IPS DF 6.9 (cell line): Measurements from ENCODE around the gene CD80.
"Not testable (repeated sequence)": the region's sequence is repeated elsewhere in the genome, so short reads cannot be mapped to it uniquely, and the experiment has no call there.

ENCODE experiments used
- DNase-seq: peaks from one replicate; pipeline ENCODE4 v3.0.0-alpha.2; 2013; ENCODE audit warnings: low read depth, low spot score
- H3K27ac ChIP-seq: one replicate; pipeline ENCODE4 v1.5.1; 2013; ENCODE audit warnings: low read length, control low read depth
- H3K27me3 ChIP-seq: 2 replicates; pipeline ENCODE4 v1.6.1; 2013; ENCODE audit warnings: mild to moderate bottlenecking, low read length; ENCODE audit not compliant: control insufficient read depth, insufficient read depth
- H3K36me3 ChIP-seq: 2 replicates; pipeline ENCODE4 v1.6.1; 2013; ENCODE audit warnings: low read length; ENCODE audit not compliant: control insufficient read depth, insufficient read depth
- H3K4me1 ChIP-seq: 2 replicates; pipeline ENCODE4 v1.6.1; 2013; ENCODE audit warnings: low read length; ENCODE audit not compliant: control insufficient read depth, insufficient read depth
- H3K4me3 ChIP-seq: 2 replicates; pipeline ENCODE4 v1.5.1; 2013; ENCODE audit warnings: mild to moderate bottlenecking, low read length
- H3K9me3 ChIP-seq: 2 replicates; pipeline ENCODE4 v1.6.1; 2013; ENCODE audit warnings: low read length, inconsistent platforms; ENCODE audit not compliant: control insufficient read depth, insufficient read depth
- WGBS: extraction: QIAGEN DNeasy Blood & Tissue Kit; methylation state at CpG from one replicate; pipeline ENCODE4 v1.1.7; 2013; ENCODE audit warnings: mixed read lengths, missing lambda C conversion rate; ENCODE audit not compliant: insufficient read length, insufficient coverage; 5-methylcytosine and 5-hydroxymethylcytosine counted together

The CD80 gene

GRCh38 chr3:119582178-119582577 is 22.8 kb upstream of the CD80 start:
- H3K27ac ChIP-seq = no peak overlapping the region
- no peaks in the 10 kb centered on the region for H3K9me3 ChIP-seq
- H3K4me1 ChIP-seq = no peaks in the 10 kb centered on the region; the same call in 1 of the 2 replicates
- no peaks in the 10 kb centered on the region for H3K36me3 ChIP-seq
- H3K4me3 ChIP-seq = no peak overlapping the region
- H3K27me3 ChIP-seq = no peaks in the 10 kb centered on the region
- WGBS = no CpG with 5 or more reads among the region's 6 CpGs
- no peak for DNase-seq

GRCh38 chr3:119580067-119580760 is 20.8 kb upstream of the CD80 start:
- Histone ChIP-seq H3K27me3 (no peaks in the 10 kb centered on the region), H3K4me1 (no peaks in the 10 kb centered on the region; the same call in 1 of the 2 replicates), H3K9me3 (no peaks in the 10 kb centered on the region), H3K4me3 (peak overlapping the region; percentile 47; the same call in 1 of the 2 replicates), H3K36me3 (no peaks in the 10 kb centered on the region), H3K27ac (no peak overlapping the region)
- no CpG with 5 or more reads among the region's 16 CpGs for WGBS
- no peak for DNase-seq

- WGBS = no CpG with 5 or more reads among the region's 68 CpGs
- no peaks in the 10 kb centered on the region for H3K9me3 ChIP-seq
- peak within 1 kb of the TSS; percentile 47; the same call in 1 of the 2 replicates for H3K4me3 ChIP-seq
- H3K4me1 ChIP-seq = no peaks in the 10 kb centered on the region; the same call in 1 of the 2 replicates
- no peak within 1 kb of the TSS for H3K27ac ChIP-seq
- H3K27me3 ChIP-seq = no peaks in the 10 kb centered on the region
- no peaks in the 10 kb centered on the region for H3K36me3 ChIP-seq
- no peak for DNase-seq
Observed at GRCh38 chr3:119579366-119580066, 20.1 kb upstream of the CD80 start, which contains the start of gene ADPRH. Gene ADPRH (plus strand): TSS chr3:119579492. CDS start chr3:119582170, 2,678 bp downstream.

GRCh38 chr3:119575507-119575906 is 16.1 kb upstream of the CD80 start:
- no peak overlapping the region for H3K4me3 ChIP-seq
- H3K27ac ChIP-seq = no peak overlapping the region

GRCh38 chr3:119571688-119572087 is 12.3 kb upstream of the CD80 start:
- H3K4me1 ChIP-seq = no peaks in the 10 kb centered on the region
- WGBS = no CpG with 5 or more reads among the region's 5 CpGs
- H3K36me3 ChIP-seq = no peaks in the 10 kb centered on the region
- no peaks in the 10 kb centered on the region for H3K27me3 ChIP-seq
- H3K4me3 ChIP-seq = no peak overlapping the region
- H3K27ac ChIP-seq = no peak overlapping the region
- no peak for DNase-seq
- no peaks in the 10 kb centered on the region for H3K9me3 ChIP-seq

More at GRCh38 chr3:119575507-119575906, 16.1 kb upstream of the CD80 start:
- no peaks in the 10 kb centered on the region for H3K36me3 ChIP-seq
- no peaks in the 10 kb centered on the region; the same call in 1 of the 2 replicates for H3K4me1 ChIP-seq
- no peaks in the 10 kb centered on the region for H3K27me3 ChIP-seq
- H3K9me3 ChIP-seq = no peaks in the 10 kb centered on the region
- DNase-seq = no peak

- no peak overlapping the region for H3K4me3 ChIP-seq
- no peak for DNase-seq
- no peaks in the 10 kb centered on the region for H3K4me1 ChIP-seq
- no peaks in the 10 kb centered on the region for H3K9me3 ChIP-seq
- H3K36me3 ChIP-seq = no peaks in the 10 kb centered on the region
- no peaks in the 10 kb centered on the region for H3K27me3 ChIP-seq
- no peak overlapping the region for H3K27ac ChIP-seq
- WGBS = no CpG with 5 or more reads among the region's 1 CpG
Observed at GRCh38 chr3:119571230-119571629, 11.8 kb upstream of the CD80 start.

GRCh38 chr3:119570229-119570628 is 10.8 kb upstream of the CD80 start:
- H3K36me3 ChIP-seq = no peaks in the 10 kb centered on the region
- no peak overlapping the region for H3K4me3 ChIP-seq
- H3K9me3 ChIP-seq = no peaks in the 10 kb centered on the region
- H3K27ac ChIP-seq = no peak overlapping the region
- DNase-seq = no peak
- WGBS = no CpG with 5 or more reads among the region's 5 CpGs
- H3K27me3 ChIP-seq = no peaks in the 10 kb centered on the region
- H3K4me1 ChIP-seq = no peaks in the 10 kb centered on the region

GRCh38 chr3:119569156-119569555 is 9.7 kb upstream of the CD80 start:
- Histone ChIP-seq H3K36me3 (no peaks in the 10 kb centered on the region), H3K27me3 (no peaks in the 10 kb centered on the region), H3K27ac (no peak overlapping the region), H3K4me1 (no peaks in the 10 kb centered on the region), H3K4me3 (no peak overlapping the region), H3K9me3 (no peaks in the 10 kb centered on the region)
- no peak for DNase-seq
- no CpG with 5 or more reads among the region's 4 CpGs for WGBS

GRCh38 chr3:119563334-119563733 is 3.9 kb upstream of the CD80 start:
- not testable (repeated sequence) for H3K36me3 ChIP-seq, DNase-seq, H3K9me3 ChIP-seq, H3K4me1 ChIP-seq, H3K27ac ChIP-seq, H3K4me3 ChIP-seq, H3K27me3 ChIP-seq
- WGBS = no CpG with 5 or more reads among the region's 2 CpGs

GRCh38 chr3:119562307-119562961 is 3.0 kb upstream of the CD80 start:
- DNase-seq = no peak
- Histone ChIP-seq H3K9me3 (no peaks in the 10 kb centered on the region), H3K27ac (no peak overlapping the region), H3K4me3 (no peak overlapping the region), H3K27me3 (no peaks in the 10 kb centered on the region), H3K4me1 (no peaks in the 10 kb centered on the region), H3K36me3 (no peaks in the 10 kb centered on the region)
- WGBS = no CpG with 5 or more reads among the region's 6 CpGs
